ENCODE measurements around the gene NR3C1.

Gene NR3C1

GRCh38 chr5:143311955-143312354, 91.5 kb downstream of the NR3C1 start:
- no peak overlapping the region for H3K9ac ChIP-seq (ENCODE audit: low read depth, low read length, poor library complexity, severe bottlenecking)
- TF ChIP-seq EZH2phosphoT487 (IDR thresholded peaks at IDR 0.05; ENCODE audit: borderline replicate concordance) = no peak
- TF ChIP-seq, protein P1, sequence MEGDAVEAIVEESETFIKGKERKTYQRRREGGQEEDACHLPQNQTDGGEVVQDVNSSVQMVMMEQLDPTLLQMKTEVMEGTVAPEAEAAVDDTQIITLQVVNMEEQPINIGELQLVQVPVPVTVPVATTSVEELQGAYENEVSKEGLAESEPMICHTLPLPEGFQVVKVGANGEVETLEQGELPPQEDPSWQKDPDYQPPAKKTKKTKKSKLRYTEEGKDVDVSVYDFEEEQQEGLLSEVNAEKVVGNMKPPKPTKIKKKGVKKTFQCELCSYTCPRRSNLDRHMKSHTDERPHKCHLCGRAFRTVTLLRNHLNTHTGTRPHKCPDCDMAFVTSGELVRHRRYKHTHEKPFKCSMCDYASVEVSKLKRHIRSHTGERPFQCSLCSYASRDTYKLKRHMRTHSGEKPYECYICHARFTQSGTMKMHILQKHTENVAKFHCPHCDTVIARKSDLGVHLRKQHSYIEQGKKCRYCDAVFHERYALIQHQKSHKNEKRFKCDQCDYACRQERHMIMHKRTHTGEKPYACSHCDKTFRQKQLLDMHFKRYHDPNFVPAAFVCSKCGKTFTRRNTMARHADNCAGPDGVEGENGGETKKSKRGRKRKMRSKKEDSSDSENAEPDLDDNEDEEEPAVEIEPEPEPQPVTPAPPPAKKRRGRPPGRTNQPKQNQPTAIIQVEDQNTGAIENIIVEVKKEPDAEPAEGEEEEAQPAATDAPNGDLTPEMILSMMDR (conservative IDR thresholded peaks at IDR 0.05; ENCODE audit: low read length) = no peak
- H3K4me1 ChIP-seq (ENCODE audit: insufficient read depth, low read length, poor library complexity, severe bottlenecking) = no peaks in the 10 kb centered on the region
- H3K4me2 ChIP-seq (ENCODE audit: low read depth, low read length, poor library complexity, severe bottlenecking) = no peak overlapping the region
- peaks cover 67% of the 10 kb centered on the region for H3K36me3 ChIP-seq (ENCODE audit: insufficient read depth, low read length)
- no peaks in the 10 kb centered on the region for H3F3A ChIP-seq (ENCODE audit: low read depth)
- no peak overlapping the region for H3K4me3 ChIP-seq (ENCODE audit: low read length, poor library complexity, severe bottlenecking)
- no peaks in the 10 kb centered on the region for H3K9me2 ChIP-seq (replicated peaks; ENCODE audit: low read depth, low read length)
- H2AFZ ChIP-seq (ENCODE audit: low read length) = no peak overlapping the region
- no peaks in the 10 kb centered on the region for H3K9me3 ChIP-seq (ENCODE audit: insufficient read depth, low read depth, low read length)
- H3K79me2 ChIP-seq (ENCODE audit: insufficient read depth, low read length) = no peaks in the 10 kb centered on the region
- no peaks in the 10 kb centered on the region for H4K20me1 ChIP-seq (ENCODE audit: insufficient read depth, low read length, poor library complexity, severe bottlenecking)
- H3K27me3 ChIP-seq (ENCODE audit: insufficient read depth, low read length, poor library complexity, severe bottlenecking) = no peaks in the 10 kb centered on the region

- Histone ChIP-seq H3K79me2 (ENCODE audit: insufficient read depth, low read length) (no peaks in the 10 kb centered on the region), H3K4me1 (ENCODE audit: insufficient read depth, low read length, poor library complexity, severe bottlenecking) (no peaks in the 10 kb centered on the region), H2AFZ (ENCODE audit: low read length) (no peak overlapping the region), H3K9me2 (replicated peaks; ENCODE audit: low read depth, low read length) (no peaks in the 10 kb centered on the region), H4K20me1 (ENCODE audit: insufficient read depth, low read length, poor library complexity, severe bottlenecking) (no peaks in the 10 kb centered on the region), H3K4me2 (ENCODE audit: low read depth, low read length, poor library complexity, severe bottlenecking) (no peak overlapping the region), H3K36me3 (ENCODE audit: insufficient read depth, low read length) (peaks cover 68% of the 10 kb centered on the region), H3K27me3 (ENCODE audit: insufficient read depth, low read length, poor library complexity, severe bottlenecking) (no peaks in the 10 kb centered on the region), H3K9ac (ENCODE audit: low read depth, low read length, poor library complexity, severe bottlenecking) (no peak overlapping the region), H3F3A (ENCODE audit: low read depth) (no peaks in the 10 kb centered on the region), H3K4me3 (ENCODE audit: low read length, poor library complexity, severe bottlenecking) (no peak overlapping the region), H3K9me3 (ENCODE audit: insufficient read depth, low read depth, low read length) (no peaks in the 10 kb centered on the region)
- TF ChIP-seq EZH2phosphoT487 (IDR thresholded peaks at IDR 0.05; ENCODE audit: borderline replicate concordance) = no peak
- TF ChIP-seq, protein P1 (conservative IDR thresholded peaks at IDR 0.05; ENCODE audit: low read length) = no peak
These were observed 92.1 kb downstream of the NR3C1 start for GRCh38 chr5:143311428-143311827.

GRCh38 chr5:143309661-143310431, 93.6 kb downstream of the NR3C1 start:
- Histone ChIP-seq H3K9me2 (replicated peaks; ENCODE audit: low read depth, low read length) (no peaks in the 10 kb centered on the region), H3K36me3 (ENCODE audit: insufficient read depth, low read length) (peaks cover 84% of the 10 kb centered on the region), H4K20me1 (ENCODE audit: insufficient read depth, low read length, poor library complexity, severe bottlenecking) (no peaks in the 10 kb centered on the region), H3F3A (ENCODE audit: low read depth) (no peaks in the 10 kb centered on the region), H2AFZ (ENCODE audit: low read length) (no peak overlapping the region), H3K4me1 (ENCODE audit: insufficient read depth, low read length, poor library complexity, severe bottlenecking) (no peaks in the 10 kb centered on the region), H3K4me3 (ENCODE audit: low read length, poor library complexity, severe bottlenecking) (no peak overlapping the region), H3K9ac (ENCODE audit: low read depth, low read length, poor library complexity, severe bottlenecking) (no peak overlapping the region), H3K4me2 (ENCODE audit: low read depth, low read length, poor library complexity, severe bottlenecking) (no peak overlapping the region), H3K27me3 (ENCODE audit: insufficient read depth, low read length, poor library complexity, severe bottlenecking) (no peaks in the 10 kb centered on the region), H3K9me3 (ENCODE audit: insufficient read depth, low read depth, low read length) (no peaks in the 10 kb centered on the region), H3K79me2 (ENCODE audit: insufficient read depth, low read length) (no peaks in the 10 kb centered on the region)
- TF ChIP-seq, protein P1 (conservative IDR thresholded peaks at IDR 0.05; ENCODE audit: low read length) = no peak
- no peak for TF ChIP-seq EZH2phosphoT487 (IDR thresholded peaks at IDR 0.05; ENCODE audit: borderline replicate concordance)

Data from Loucy (cell line).